ENCODE data around the gene TSC22D1. TPM values are rescaled to one million over a fixed set of nuclear protein-coding genes. Genes with fewer than 3 reads are reported as not detected.
"Not testable (repeated sequence)": the region's sequence is repeated elsewhere in the genome, so short reads cannot be mapped to it uniquely, and the experiment has no call there.

The TSC22D1 gene
- total RNA-seq: 61.7 and 79.9 TPM in 2 replicates

DNA sequence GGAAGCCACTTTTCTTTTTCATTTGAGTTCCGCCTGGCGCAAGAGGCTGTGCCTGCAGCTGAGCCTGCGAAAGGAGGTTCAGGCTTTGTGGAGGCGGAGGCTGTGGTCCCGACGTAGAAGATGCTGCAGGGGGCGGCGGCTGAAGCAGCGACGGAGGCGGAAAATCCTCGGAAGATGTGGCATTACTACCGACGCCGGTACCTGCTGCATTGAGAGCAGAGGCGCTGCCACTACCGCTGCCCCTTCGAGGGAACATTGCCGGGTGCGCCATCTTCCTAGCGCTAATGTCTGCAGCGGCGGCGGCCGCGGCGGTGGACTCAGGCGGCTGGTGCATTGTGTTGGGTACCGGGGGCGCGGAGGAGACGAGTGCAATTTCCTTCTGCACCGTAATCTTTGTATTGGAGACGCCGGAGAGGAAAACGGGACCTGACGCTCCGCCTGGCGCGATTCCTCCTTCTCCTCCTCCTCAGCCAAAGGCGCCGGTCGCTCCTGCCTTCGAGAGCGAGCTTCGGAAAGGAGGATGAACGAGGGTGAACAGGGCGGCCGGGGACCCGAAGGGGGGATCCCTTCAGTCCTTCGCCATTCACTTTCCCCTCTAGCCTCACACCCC lies at the start of gene TSC22D1:
Gene TSC22D1, minus strand, starts transcription at position 590 of the 610 bp plus-strand sequence. Its CDS starts 256 bp downstream, at position 334.
- DNase-seq (ENCODE audit: extremely low read depth, low read depth, low spot score): no peak

DNA sequence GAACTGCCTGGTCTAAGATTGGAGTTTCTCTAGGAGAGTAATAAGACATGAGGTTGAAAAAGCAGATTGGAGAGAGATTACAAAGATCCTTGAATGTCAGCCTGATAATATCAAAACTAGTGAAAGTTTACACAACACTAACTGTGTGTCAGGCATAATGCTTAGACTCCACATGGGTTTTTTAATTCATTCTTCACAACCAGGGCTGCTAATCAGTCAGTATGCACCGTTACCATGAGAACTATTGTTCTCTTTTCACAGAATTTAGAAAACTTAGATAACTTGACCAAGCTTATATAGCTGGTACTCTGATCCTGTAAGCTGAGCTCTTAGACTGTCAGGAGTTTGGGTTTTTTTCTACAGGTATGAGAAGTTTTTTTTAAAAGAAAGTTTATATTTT lies 46.6 kb upstream of the TSC22D1 start:
- no peak for DNase-seq (ENCODE audit: extremely low read depth, low read depth, low spot score)

DNA sequence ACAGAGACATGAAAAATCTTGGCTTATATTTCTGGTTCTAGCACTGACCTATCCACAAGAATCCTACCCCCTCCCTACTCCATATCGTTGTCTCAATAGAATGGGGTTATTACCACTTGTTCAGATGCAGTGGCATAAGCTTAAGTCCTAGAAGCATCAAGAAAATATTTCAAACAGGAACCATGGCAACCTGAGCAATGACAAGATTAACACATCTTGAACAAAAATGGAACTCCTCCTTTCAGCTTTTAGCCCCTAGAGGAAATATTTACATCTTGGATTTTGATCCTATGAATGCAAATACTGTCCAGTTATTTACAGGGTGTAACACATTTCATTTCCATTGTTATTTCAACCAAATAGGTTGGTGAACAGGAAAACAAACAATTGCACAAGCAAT lies 46.1 kb upstream of the TSC22D1 start:
- DNase-seq (ENCODE audit: extremely low read depth, low read depth, low spot score): no peak

- DNase-seq (ENCODE audit: extremely low read depth, low read depth, low spot score): no peak
Observed at GRCh38 chr13:44620057-44620456, 43.9 kb upstream of the TSC22D1 start.

DNA sequence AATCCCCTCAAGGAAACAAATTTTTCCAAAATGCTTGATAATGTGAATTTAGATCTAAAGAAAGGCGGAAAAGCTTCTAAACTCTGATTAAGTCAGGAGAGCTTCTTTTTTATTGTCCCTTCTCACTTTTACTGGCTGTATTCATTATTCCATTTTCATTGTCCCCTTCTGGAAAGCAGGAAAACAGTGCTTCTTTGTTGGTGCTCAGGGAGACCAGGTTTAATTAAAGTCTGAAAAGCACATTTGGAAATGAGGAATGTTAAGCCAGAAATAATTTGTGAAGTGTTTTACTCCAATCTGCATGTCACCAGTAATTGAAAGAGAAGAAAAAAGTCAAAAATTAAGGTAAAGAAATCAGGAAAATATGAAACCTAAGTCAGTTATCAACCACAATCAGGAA lies 43.5 kb upstream of the TSC22D1 start:
- DNase-seq (ENCODE audit: extremely low read depth, low read depth, low spot score): no peak

DNA sequence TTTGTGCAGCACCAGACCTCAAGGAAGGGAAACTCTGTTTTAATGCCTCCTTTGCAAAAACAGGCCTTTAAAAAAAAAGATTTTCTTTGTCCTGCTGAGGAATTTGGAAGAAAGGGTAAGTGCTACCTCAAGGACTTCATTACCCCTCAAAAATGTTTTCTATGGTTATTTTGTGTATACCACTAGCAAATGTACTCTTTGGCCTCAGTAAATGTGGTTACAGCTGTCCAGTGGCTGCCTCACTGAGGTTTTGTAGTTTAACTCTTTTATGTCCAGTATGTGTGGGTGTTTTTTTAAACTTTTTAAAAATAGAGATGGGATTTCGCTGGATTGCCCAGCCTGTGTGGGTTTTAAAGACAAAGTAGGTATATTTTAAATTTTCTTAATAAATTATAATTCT lies 42.2 kb upstream of the TSC22D1 start:
- no peak for DNase-seq (ENCODE audit: extremely low read depth, low read depth, low spot score)

DNA sequence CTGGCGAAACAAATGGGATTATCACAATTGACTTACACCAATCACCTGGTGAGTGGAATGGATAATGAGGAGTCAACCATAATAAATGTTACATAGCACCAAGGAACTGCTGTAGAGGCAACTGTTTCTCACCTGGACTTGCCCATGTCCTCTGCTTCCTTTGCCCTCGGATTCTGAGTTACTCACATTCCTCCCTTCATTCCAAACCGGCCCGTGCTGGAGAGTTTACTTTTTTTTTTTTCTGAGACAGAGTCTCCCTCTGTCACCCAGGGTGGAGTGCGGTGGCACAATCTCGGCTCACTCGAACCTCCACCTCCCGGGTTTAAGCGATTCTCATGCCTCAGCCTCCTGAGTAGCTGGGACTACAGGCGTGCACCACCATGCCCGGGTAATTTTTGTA lies 41.5 kb upstream of the TSC22D1 start:
- DNase-seq (ENCODE audit: extremely low read depth, low read depth, low spot score): no peak

DNA sequence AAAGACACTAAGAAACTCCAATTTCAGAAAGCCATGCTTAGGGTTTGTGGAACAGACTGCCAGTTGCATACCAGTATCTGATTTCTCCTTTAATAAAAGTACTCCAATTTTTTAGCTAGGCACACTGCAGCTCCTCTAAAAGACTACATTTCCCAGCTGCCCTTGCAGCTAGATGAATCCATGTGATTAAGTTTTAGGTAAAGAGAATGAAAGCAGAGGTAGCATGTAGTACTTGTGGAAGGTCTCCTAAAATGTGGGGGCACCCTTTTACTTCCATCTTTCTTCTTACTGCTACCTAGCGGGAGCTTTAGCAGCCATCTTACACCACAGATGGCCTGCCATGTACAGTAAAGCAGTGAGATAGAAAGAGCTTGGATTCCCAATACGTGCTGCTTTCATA lies 33.0 kb upstream of the TSC22D1 start:
- no peak for DNase-seq (ENCODE audit: extremely low read depth, low read depth, low spot score)

DNA sequence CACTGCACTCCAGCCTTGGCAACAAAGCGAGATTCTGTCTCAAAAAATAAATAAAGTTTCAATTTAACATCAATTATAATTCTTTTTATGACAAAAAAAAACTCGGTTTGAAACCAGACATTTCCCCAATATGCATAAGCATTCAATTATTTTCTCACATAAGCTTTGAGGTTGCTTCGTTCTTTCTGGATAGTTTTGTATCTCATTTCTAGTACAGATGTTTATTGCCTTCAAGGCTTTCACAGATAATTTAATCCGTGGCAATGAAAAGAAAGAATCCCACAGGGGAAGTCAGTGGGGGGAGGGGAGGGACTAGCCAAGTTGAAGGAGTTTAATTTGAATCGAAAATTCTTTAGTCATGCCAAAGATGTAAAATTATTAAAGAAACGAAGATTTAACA lies 29.6 kb upstream of the TSC22D1 start:
- no peak for DNase-seq (ENCODE audit: extremely low read depth, low read depth, low spot score)

GRCh38 chr13:44605275-44605674 lies 29.1 kb upstream of the TSC22D1 start:
- no peak for DNase-seq (ENCODE audit: extremely low read depth, low read depth, low spot score)

DNA sequence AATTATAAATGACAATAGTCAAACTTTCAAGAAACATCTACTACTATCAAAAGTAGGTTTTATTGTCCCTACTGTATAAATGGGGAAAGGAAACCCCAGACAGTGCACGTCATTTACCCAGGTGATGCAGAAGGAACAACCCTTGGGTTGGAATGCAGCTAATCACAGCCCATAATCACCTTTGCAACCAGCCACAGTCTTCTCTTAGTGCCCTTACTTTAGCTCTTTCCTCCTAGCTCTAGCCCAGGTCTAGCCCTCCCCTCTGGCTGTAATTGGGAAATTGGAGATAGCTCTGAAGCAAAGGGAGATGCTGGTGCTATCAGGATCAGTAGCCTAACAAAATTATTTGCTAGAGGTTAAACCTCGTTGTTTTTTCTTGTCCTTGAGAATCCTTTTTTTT lies 25.5 kb upstream of the TSC22D1 start:
- DNase-seq (ENCODE audit: extremely low read depth, low read depth, low spot score): no peak

- not testable (repeated sequence) for DNase-seq (ENCODE audit: extremely low read depth, low read depth, low spot score)
Observed at GRCh38 chr13:44593861-44594592, 17.9 kb upstream of the TSC22D1 start.

DNA sequence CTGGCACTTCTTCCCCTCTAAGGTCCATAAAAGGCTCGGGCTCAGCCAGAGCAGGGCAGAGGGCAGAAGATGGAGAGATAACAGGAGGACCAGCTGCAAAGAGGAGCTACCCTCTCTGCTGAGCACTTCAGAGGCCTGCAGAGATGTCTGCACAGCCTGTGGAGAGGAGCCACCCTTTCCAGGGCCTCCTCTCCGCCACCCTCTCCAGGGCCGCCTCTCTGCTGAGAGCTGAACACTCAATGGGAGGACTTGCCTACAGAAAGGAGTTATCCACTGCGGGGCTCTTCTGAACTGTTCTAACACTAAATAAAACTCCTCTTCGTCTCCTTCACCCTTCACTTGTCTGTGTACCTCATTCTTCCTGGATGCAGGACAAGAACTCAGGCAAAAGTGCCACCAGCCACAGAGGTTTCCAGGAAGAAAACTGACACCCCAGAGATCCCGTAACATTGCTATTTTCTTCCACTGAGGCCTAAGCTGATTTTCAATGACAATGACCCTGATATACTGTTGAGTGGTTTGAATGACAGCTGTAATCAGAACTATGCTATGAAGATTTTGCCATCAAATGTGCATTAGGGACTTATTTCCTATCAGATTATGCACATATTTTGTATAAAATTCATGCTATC lies 16.2 kb upstream of the TSC22D1 start:
- no peak for DNase-seq (ENCODE audit: extremely low read depth, low read depth, low spot score)

GRCh38 chr13:44591316-44591715 lies 15.2 kb upstream of the TSC22D1 start:
- DNase-seq (ENCODE audit: extremely low read depth, low read depth, low spot score): no peak

DNA sequence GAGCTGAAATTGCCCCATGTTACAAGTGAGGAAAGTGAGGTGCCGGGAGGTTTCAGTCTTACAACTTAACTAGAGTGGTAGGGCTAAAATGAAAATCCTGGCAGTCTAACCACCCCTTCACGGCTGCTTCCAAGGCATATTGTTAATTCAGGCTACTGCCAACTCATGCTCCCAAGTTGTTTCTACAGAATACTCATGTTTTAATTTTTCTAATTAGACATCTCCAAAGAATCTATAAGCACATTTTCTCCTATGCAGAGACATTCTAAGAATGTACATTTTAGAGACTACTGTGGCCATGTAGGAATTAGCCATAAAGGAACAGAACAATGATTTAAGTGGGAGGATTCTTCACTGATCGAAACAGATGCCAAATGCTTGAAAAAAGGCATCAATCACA lies 7.0 kb upstream of the TSC22D1 start:
- DNase-seq (ENCODE audit: extremely low read depth, low read depth, low spot score): no peak

- no peak for DNase-seq (ENCODE audit: extremely low read depth, low read depth, low spot score)
Observed at GRCh38 chr13:44578067-44578400, 1.9 kb upstream of the TSC22D1 start.

DNA sequence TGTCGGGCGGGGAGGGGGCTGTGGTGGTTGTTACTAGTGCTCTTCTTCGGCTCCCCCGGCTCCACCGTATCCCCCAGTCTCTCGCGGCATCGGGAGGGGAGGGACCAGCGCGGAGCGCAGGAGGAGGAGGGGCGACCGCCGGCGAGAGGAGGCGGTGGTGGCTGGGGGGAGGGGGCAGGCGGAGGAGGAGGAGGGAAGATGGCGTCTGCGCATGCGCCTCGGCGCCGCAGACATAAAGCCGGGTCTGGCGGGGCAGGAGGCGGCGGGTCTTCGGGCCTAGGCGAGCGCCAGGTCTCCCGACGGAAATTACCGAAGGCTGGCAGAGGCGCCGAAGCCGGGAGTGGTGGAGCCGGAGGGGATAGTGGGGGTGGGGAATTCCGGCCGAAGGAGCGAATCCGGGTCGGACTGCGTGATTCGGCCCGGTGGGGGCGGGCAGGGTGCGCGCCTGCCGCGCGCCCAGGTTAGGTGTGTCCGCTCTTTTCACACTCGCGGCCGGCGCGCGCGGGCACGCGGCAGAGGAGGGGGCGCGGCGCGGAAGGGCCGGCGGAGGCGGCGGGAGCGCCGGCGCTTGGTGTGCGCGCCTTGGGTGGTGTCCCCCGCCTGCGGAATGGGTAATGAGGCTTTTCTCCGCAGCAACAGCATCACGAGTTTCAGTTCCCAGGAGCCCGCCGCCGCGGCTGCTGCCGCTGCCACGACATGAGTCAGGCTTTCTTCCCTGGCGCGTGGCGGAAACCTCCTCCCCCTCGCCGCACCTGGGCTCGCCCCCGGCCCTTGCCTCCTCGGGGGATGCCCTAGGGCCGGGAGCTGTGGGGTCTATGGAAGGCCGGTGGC lies 1.3 kb upstream of the TSC22D1 start:
- peak; percentile 51 for DNase-seq (ENCODE audit: extremely low read depth, low read depth, low spot score)

DNA sequence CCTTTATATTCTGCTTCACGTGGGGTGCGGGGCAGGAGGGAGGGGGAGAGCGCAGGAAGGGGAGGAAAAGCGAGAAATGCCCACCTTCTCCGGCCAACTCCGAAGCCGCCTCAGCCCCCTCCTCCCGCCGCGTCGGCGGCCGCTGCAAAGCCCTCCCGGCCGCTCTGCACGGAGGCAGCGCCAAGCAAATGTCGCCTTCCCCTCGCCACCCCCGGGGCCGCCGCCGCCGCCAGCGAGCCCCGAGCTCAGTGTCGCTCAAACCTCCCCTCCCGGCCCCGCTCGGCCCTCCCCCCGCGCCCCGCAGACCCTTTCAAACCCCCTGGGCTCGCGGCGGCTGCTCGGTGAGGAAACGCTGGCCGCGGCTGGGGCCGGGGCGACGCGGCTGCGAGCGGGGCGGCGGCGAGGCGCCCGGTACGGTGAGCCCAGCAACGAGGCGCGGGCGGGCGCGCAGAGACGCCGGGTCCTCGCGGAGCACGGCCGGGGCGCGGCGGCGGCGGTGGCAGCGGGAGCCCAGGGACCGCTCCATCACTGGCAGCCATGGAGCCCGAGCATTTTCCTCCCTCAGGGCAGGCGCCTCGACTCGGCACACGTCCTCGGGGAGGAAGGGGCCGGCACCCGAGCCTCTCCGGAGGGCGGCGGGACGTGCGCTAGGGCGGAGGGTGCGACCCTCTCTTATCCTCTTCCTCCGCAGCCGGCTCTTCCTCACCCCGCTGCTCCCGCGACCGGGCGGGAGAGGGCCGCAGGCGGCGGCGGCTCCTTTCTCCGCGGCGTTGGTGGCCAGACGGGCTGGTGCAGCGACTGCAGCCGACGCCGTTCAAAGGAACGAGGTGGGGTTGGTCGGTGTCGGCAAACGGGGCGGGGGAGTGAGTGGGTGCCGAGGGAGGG lies 463 bp upstream of the TSC22D1 start:
- no peak for DNase-seq (ENCODE audit: extremely low read depth, low read depth, low spot score)

GRCh38 chr13:44575035-44575434 lies 1.1 kb downstream of the TSC22D1 start:
- no peak for DNase-seq (ENCODE audit: extremely low read depth, low read depth, low spot score)

DNA sequence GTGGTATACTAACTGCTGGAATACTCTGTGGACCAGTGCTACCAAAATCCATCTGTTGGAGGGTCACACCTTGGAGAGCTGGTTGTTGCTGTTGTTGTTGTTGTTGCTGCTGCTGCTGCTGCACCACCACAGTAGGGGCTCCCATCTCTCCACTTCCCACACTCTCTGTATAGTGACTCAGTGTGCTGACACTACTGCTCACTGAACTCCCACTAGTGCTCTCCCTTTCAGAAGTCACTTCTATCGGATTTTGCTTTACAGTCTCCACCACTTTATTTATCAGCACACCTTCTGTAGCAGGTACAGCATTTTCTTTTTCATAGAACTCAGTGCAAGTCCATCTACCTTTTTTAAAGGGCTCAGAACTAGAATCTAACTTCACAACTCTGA lies 1.7 kb downstream of the TSC22D1 start:
- DNase-seq (ENCODE audit: extremely low read depth, low read depth, low spot score): no peak
